Kidney (tissue), 14 donors: Measurements from ENCODE around the gene BTN1A1. TPM values are rescaled to one million over a fixed set of nuclear protein-coding genes. Genes with fewer than 3 reads are reported as not detected.
"Not testable (repeated sequence)": the region's sequence is repeated elsewhere in the genome, so short reads cannot be mapped to it uniquely, and the experiment has no call there.

Experiments used
- DNase-seq, 5 donors: peaks; one replicate each; pipeline ENCODE4 v3.0.0-alpha.2; 2013 to 2020
- FAIRE-seq: peaks from 2 replicates; lab custom pipeline; 2012; peaks lifted over from hg19 to GRCh38; lab: Jason Lieb, UNC
- H3K27ac ChIP-seq, 2 donors: one replicate each; pipeline ENCODE4 v1.7.0; 2013; ENCODE audit warnings: low read depth in 2 of 2, low read length in 2 of 2, inconsistent platforms in 1 of 2
- H3K27me3 ChIP-seq: one replicate; pipeline ENCODE4 v1.7.1; 2013; ENCODE audit warnings: low read length, inconsistent platforms; ENCODE audit not compliant: control insufficient read depth, insufficient read depth
- H3K36me3 ChIP-seq, 3 donors: one replicate each; pipeline versions ENCODE4 v1.7.0 to v1.7.1; 2013; ENCODE audit warnings: low read length in 3 of 3, control low read depth in 1 of 3, inconsistent platforms in 1 of 3; ENCODE audit not compliant: insufficient read depth in 3 of 3, control insufficient read depth in 2 of 3
- H3K4me1 ChIP-seq, 3 donors: one replicate each; pipeline versions ENCODE4 v1.7.0 to v1.7.1; 2013; ENCODE audit warnings: low read length in 3 of 3, inconsistent platforms in 1 of 3, low read depth in 1 of 3; ENCODE audit not compliant: control insufficient read depth in 2 of 3, insufficient read depth in 2 of 3
- H3K4me3 ChIP-seq, 3 donors: one replicate each; pipeline versions ENCODE4 v1.7.0 to v1.8.1; 2013; ENCODE audit warnings: low read length in 3 of 3, control low read depth in 1 of 3, inconsistent platforms in 1 of 3
- H3K9ac ChIP-seq, 3 donors: one replicate each; pipeline versions ENCODE4 v1.7.0 to v1.7.1; 2013; ENCODE audit warnings: low read length in 3 of 3, control low read depth in 1 of 3, inconsistent platforms in 1 of 3
- H3K9me3 ChIP-seq, 3 donors: one replicate each; pipeline versions ENCODE4 v1.7.0 to v1.7.1; 2013; ENCODE audit warnings: low read length in 3 of 3, control low read depth in 1 of 3, inconsistent platforms in 1 of 3; ENCODE audit not compliant: control insufficient read depth in 2 of 3, insufficient read depth in 1 of 3
- intact Hi-C: fragments of 100-400 bp; cut with DNase I; formaldehyde crosslinking; loops from one replicate; pipeline ENCODE4 v1.11.1; 2022
- polyA plus RNA-seq: library from polyadenylated mRNA; stranded (reverse); fragments of 350-450 nt; fragmentation: Illumina TruSeq; extraction: RNeasy Lipid Tissue Mini Kit (QIAGEN cat#74804); gene quantifications from one replicate; pipeline ENCODE4 v1.2.3, GENCODE V29; 2014; ENCODE audit warnings: low read depth, low replicate concordance; ENCODE audit not compliant: insufficient read depth
- total RNA-seq: library from RNA; stranded (reverse); fragmentation: NEBNext Ultra II Directional; extraction: Animal tissue kit (Norgen Biotek cat#: 25700); gene quantifications from one replicate; pipeline ENCODE4 v1.2.1, GENCODE V29; 2021
- TF ChIP-seq, protein P1 (sequence below): IDR thresholded peaks from 3 replicates; pipeline ENCODE4 v1.5.1; 2012; ENCODE audit warnings: mild to moderate bottlenecking, moderate library complexity, borderline replicate concordance; ENCODE audit not compliant: insufficient read depth; ENCODE audit errors: extremely low read depth
- donor health status: control.
- donor health status: control.
- donor health status: control.
- donor health status: control.
- donor health status: control.
- donor health status: DM: yes; HTN: yes; CAD: no.
- donor health status: Normal renal cell carcinoma (clear cell type).

Gene BTN1A1
- total and polyA plus RNA-seq, 2 donors from 2014 or later = 0.09 TPM; not detected in 1

DNA sequence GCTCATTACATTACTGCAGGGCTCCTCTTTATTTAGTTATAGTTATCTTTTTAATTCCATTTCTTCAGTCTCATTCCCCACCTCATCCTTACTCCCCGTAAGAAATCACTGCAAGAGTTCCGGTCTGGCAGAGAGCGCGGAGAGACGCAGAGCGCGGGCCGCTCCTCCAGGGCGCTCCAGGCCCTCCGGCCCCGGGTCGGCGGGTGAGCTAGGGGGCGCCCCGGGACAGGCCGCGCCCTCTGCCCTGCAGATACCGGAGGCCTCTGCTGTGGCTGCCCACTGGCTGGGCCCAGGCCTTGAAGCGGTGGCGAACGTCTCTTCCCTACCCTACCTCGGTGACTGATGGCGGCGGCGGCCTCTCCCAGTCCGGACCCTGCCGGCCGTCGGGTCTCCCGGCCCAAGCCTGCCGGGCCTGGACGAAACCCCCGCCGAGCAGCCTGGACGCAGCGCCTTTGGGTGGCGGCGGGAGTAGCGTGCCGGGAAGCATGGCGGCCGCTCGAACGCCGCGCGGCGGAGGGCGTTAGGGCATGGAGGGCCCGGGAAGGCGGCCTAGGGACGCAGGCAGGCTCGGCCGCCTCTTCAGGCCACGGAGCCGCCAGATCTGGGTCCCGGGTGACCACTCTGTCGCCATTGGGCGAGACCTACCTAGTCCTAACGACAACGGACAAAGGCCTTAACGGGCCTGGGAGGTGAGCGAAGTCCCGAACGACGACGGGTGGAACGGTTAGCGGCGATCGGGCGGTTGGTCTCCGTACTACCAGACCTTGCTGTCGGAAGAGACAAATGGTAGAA is 21.7 kb downstream of the BTN1A1 start:
- intact Hi-C loops = no loop called here
- FAIRE-seq = no peak
- H3K27ac ChIP-seq = peak overlapping the region; percentile 95 to 96

GRCh38 chr6:26522486-26523228 is 22.6 kb downstream of the BTN1A1 start:
- H3K4me1 ChIP-seq, FAIRE-seq, H3K36me3 ChIP-seq, intact Hi-C loops, H3K9me3 ChIP-seq, H3K27me3 ChIP-seq: not testable (repeated sequence)
- peak in 1 of 5 donors; percentile 43 for DNase-seq
- H3K9ac ChIP-seq = peak overlapping the region in 2 of 3 donors; percentile 57 to 89
- peak overlapping the region; percentile 84 to 89 (median 86) for H3K4me3 ChIP-seq
- peak overlapping the region; percentile 95 to 96 for H3K27ac ChIP-seq

More for the DNA sequence above, 21.7 kb downstream of the BTN1A1 start:
- TF ChIP-seq, protein P1, sequence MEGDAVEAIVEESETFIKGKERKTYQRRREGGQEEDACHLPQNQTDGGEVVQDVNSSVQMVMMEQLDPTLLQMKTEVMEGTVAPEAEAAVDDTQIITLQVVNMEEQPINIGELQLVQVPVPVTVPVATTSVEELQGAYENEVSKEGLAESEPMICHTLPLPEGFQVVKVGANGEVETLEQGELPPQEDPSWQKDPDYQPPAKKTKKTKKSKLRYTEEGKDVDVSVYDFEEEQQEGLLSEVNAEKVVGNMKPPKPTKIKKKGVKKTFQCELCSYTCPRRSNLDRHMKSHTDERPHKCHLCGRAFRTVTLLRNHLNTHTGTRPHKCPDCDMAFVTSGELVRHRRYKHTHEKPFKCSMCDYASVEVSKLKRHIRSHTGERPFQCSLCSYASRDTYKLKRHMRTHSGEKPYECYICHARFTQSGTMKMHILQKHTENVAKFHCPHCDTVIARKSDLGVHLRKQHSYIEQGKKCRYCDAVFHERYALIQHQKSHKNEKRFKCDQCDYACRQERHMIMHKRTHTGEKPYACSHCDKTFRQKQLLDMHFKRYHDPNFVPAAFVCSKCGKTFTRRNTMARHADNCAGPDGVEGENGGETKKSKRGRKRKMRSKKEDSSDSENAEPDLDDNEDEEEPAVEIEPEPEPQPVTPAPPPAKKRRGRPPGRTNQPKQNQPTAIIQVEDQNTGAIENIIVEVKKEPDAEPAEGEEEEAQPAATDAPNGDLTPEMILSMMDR = peak; percentile 38
- peak overlapping the region; percentile 81 to 89 (median 82) for H3K9ac ChIP-seq
- H3K9me3 ChIP-seq = no peaks in the 10 kb centered on the region
- H3K36me3 ChIP-seq = no peaks in the 10 kb centered on the region
- peak overlapping the region; percentile 84 to 89 (median 86) for H3K4me3 ChIP-seq
- H3K4me1 ChIP-seq = peaks cover 0 to 4% (median 2%) of the 10 kb centered on the region in 3 donors
- no peaks in the 10 kb centered on the region for H3K27me3 ChIP-seq
- DNase-seq = peak; percentile 78 to 93 (median 87)

DNA sequence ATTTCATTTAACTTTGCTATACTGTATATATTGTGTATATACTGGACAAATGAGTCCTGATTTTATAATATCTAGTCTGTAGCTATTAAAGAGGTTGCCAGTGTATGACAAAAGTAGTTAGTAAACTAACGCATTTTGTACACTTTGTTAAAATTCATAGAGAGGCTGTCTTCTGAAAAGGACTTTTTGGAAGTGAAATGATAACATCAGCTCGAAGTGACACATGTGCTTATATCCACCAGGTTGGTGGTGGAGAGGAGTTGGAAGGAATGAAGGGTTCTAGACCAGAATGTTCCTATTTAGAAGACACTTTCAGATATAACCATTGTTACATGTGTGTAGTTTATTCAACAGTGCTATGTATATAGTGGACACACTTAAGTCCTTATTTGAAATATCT is 24.2 kb downstream of the BTN1A1 start:
- H3K4me1 ChIP-seq, FAIRE-seq, DNase-seq, intact Hi-C loops, H3K9ac ChIP-seq, H3K9me3 ChIP-seq, H3K27me3 ChIP-seq, H3K4me3 ChIP-seq, H3K36me3 ChIP-seq, H3K27ac ChIP-seq: not testable (repeated sequence)

GRCh38 chr6:26524722-26525370 is 24.7 kb downstream of the BTN1A1 start:
- no peak for DNase-seq
- Histone ChIP-seq H3K4me1 (peaks cover 0 to 4% (median 2%) of the 10 kb centered on the region in 3 donors), H3K9me3 (no peaks in the 10 kb centered on the region), H3K27ac (no peak overlapping the region), H3K4me3 (no peak overlapping the region), H3K27me3 (no peaks in the 10 kb centered on the region), H3K9ac (no peak overlapping the region), H3K36me3 (no peaks in the 10 kb centered on the region)
- TF ChIP-seq, protein P1 = no peak
- intact Hi-C loops = no loop called here
- no peak for FAIRE-seq
